ENCODE measurements around the gene MCRIP1. TPM values are rescaled to one million over a fixed set of nuclear protein-coding genes. Genes with fewer than 3 reads are reported as not detected.

MCRIP1 gene
- total and polyA plus RNA-seq, 9 of the 15 experiments (the other 6 are each of a cell fraction or from before 2014, with no cell fraction given), result 0.39 to 35.8 (median 9.7) TPM

DNA sequence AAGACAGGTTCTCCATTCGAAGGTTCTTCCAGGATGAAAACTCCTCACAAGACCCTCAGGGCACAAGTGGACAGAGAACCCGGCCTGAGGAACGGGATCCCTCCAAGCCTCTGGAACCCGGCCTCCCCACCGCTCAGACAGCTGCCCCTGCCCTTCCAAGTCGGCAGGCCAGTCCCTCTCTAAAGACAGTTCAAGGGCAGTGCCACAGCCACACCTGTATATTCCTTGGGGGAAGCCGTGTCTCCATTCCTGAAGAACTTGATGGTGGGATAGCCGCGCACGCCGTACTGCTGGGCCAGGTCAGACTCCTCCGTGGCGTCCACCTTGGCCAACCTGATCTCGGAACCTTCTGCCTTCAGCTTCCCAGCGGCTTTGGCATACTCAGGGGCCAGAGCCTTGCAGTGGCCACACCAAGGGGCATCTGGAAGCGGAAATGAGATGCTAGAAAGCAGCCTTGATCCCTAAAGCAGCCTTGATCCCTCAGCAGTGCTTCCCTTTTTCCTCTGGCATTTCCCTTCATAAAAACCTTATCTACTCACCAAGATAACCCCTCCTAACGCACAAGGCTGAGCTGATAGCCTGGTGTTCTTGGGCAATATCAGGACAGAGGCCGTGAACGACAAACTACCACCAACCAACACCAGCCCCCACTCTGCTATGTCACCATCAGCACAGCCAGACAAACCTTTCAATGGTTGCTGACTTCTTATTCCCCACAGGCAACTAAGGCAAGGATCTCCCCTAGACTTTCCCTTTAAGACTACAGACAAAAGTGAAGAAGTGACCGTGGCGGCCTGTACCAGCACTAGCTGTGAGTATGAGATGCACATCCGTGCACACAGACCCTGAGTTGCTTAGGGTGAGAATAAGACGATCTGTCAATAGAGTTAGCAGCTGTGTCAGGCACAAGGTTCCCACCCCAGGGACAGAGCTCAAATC, 26.1 kb upstream of the MCRIP1 start (continued):
- TF ChIP-seq AFF1 (IDR thresholded peaks at IDR 0.05; ENCODE audit: low read depth in 1 of 2, partially characterized antibody in 2 of 2) (peak in 1 of 2 experiments; percentile 21), RBFOX2 (IDR thresholded peaks at IDR 0.05; ENCODE audit: low read depth, low read length) (peak; percentile 72), CEBPG (CRISPR knock-in tag; IDR thresholded peaks at IDR 0.05) (peak; percentile 63), CEBPG (tag; conservative IDR thresholded peaks at IDR 0.05 in 1 of 2, IDR thresholded peaks at IDR 0.05 in 1 of 2) (peak in 1 of 2 experiments; percentile 48; a peak in 2 of 4 replicates), ETV6 (IDR thresholded peaks at IDR 0.05; ENCODE audit: borderline replicate concordance in 1 of 2, low read depth in 2 of 2, low read length in 1 of 2) (no peak), ETV6 (CRISPR knock-in tag; IDR thresholded peaks at IDR 0.05; ENCODE audit: borderline replicate concordance) (0 out of 2 replicates have a peak, but pooled peaks have one; percentile 15), ARID1B (IDR thresholded peaks at IDR 0.05) (peak; percentile 60; the same call in 1 of the 2 replicates), SPI1 (IDR thresholded peaks at IDR 0.05; ENCODE audit: borderline replicate concordance, low read depth, low read length) (peak; percentile 35; the same call in 1 of the 2 replicates), THRA (IDR thresholded peaks at IDR 0.05) (no peak), KAT7 (CRISPR knock-in tag; IDR thresholded peaks at IDR 0.05; ENCODE audit: borderline replicate concordance) (0 out of 2 replicates have a peak, but pooled peaks have one; percentile 22), JUND (IDR thresholded peaks at IDR 0.05; ENCODE audit: borderline replicate concordance, low read depth, low read length) (peak; percentile 15; the same call in 1 of the 2 replicates), JUND (tag; IDR thresholded peaks at IDR 0.05; ENCODE audit: borderline replicate concordance, low read depth, low read length) (no peak), HDAC1 (IDR thresholded peaks at IDR 0.05) (peak in 1 of 2 experiments; percentile 42; a peak in 1 of 4 replicates), GATA2 (CRISPR knock-in tag; IDR thresholded peaks at IDR 0.05) (0 out of 2 replicates have a peak, but pooled peaks have one; percentile 17)
- TF ChIP-seq, protein P1, sequence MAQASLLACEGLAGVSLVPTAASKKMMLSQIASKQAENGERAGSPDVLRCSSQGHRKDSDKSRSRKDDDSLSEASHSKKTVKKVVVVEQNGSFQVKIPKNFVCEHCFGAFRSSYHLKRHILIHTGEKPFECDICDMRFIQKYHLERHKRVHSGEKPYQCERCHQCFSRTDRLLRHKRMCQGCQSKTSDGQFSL (CRISPR knock-in tag; IDR thresholded peaks at IDR 0.05), result peak; percentile 42; the same call in 1 of the 2 replicates
- TF ChIP-seq, protein P1 (tag; IDR thresholded peaks at IDR 0.05), result no peak; a peak in 1 of 4 replicates
- TF ChIP-seq, protein P2, sequence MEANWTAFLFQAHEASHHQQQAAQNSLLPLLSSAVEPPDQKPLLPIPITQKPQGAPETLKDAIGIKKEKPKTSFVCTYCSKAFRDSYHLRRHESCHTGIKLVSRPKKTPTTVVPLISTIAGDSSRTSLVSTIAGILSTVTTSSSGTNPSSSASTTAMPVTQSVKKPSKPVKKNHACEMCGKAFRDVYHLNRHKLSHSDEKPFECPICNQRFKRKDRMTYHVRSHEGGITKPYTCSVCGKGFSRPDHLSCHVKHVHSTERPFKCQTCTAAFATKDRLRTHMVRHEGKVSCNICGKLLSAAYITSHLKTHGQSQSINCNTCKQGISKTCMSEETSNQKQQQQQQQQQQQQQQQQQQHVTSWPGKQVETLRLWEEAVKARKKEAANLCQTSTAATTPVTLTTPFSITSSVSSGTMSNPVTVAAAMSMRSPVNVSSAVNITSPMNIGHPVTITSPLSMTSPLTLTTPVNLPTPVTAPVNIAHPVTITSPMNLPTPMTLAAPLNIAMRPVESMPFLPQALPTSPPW (CRISPR knock-in tag; IDR thresholded peaks at IDR 0.05), result peak; percentile 11; the same call in 1 of the 2 replicates

Measured in K562 (cell line).